AML-193 (cell line): Measurements from ENCODE around the gene TLR10.
A peak's percentile ranks its signal among the peaks of the same experiment; 100 is the strongest.
"Not testable (repeated sequence)": the region's sequence is repeated elsewhere in the genome, so short reads cannot be mapped to it uniquely, and the experiment has no call there.

ENCODE experiments used
- DNase-seq, 2 experiments: peaks; one replicate each; lab custom pipeline; 2025; lab: John Stamatoyannopoulos, UW

The TLR10 gene

GRCh38 chr4:38766940-38767339 lies 15.8 kb downstream of the TLR10 start:
- not testable (repeated sequence) for DNase-seq

GRCh38 chr4:38765382-38765781 lies 17.4 kb downstream of the TLR10 start:
- no peak for DNase-seq

- DNase-seq = no peak
Measured at GRCh38 chr4:38764277-38764676, 18.5 kb downstream of the TLR10 start.

GRCh38 chr4:38762560-38762959 lies 20.2 kb downstream of the TLR10 start:
- DNase-seq = no peak

- no peak for DNase-seq
Measured at GRCh38 chr4:38759790-38760122, 23.0 kb downstream of the TLR10 start.

- peak; percentile 28 to 30 for DNase-seq
Measured at GRCh38 chr4:38759113-38759789, 23.5 kb downstream of the TLR10 start.

GRCh38 chr4:38757945-38758600 lies 24.7 kb downstream of the TLR10 start:
- DNase-seq = no peak

- DNase-seq = no peak
Measured at GRCh38 chr4:38752941-38753806, 29.6 kb downstream of the TLR10 start.

GRCh38 chr4:38752372-38752940 lies 30.3 kb downstream of the TLR10 start:
- DNase-seq = no peak

GRCh38 chr4:38751341-38752010 lies 31.3 kb downstream of the TLR10 start:
- no peak for DNase-seq

- DNase-seq = no peak
Measured at GRCh38 chr4:38749336-38749735, 33.5 kb downstream of the TLR10 start.

- no peak for DNase-seq
Measured at GRCh38 chr4:38747629-38748028, 35.2 kb downstream of the TLR10 start.

- no peak for DNase-seq
Measured at GRCh38 chr4:38745881-38746280, 36.9 kb downstream of the TLR10 start.

GRCh38 chr4:38743866-38744265 lies 38.9 kb downstream of the TLR10 start:
- no peak for DNase-seq

- no peak for DNase-seq
Measured at GRCh38 chr4:38740303-38740702, 42.5 kb downstream of the TLR10 start.

GRCh38 chr4:38738940-38739803 lies 43.6 kb downstream of the TLR10 start:
- DNase-seq = no peak

GRCh38 chr4:38735870-38736269 lies 46.9 kb downstream of the TLR10 start:
- no peak for DNase-seq

GRCh38 chr4:38734911-38735310 lies 47.9 kb downstream of the TLR10 start:
- DNase-seq = no peak

GRCh38 chr4:38734446-38734845 lies 48.3 kb downstream of the TLR10 start:
- DNase-seq = no peak

GRCh38 chr4:38733663-38734062 lies 49.1 kb downstream of the TLR10 start:
- DNase-seq = no peak
